MV-4-11 (cell line): ENCODE measurements around the gene LIN7A.
A peak's percentile ranks its signal among the peaks of the same experiment; 100 is the strongest.

Source experiments
- DNase-seq: peaks from one replicate; lab custom pipeline; 2025; lab: John Stamatoyannopoulos, UW

The LIN7A gene

GRCh38 chr12:80937391-80938238 lies at the start of gene LIN7A:
Gene LIN7A (minus strand): TSS chr12:80937934. CDS start chr12:80937722, 212 bp downstream.
- no peak for DNase-seq

GRCh38 chr12:80986224-80986623 lies 48.5 kb upstream of the LIN7A start:
- no peak for DNase-seq

- DNase-seq = no peak
Measured at GRCh38 chr12:80979816-80980215, 42.1 kb upstream of the LIN7A start.

GRCh38 chr12:80979251-80979650 lies 41.5 kb upstream of the LIN7A start:
- no peak for DNase-seq

GRCh38 chr12:80977346-80977745 lies 39.6 kb upstream of the LIN7A start:
- DNase-seq = no peak

GRCh38 chr12:80968326-80968725 lies 30.6 kb upstream of the LIN7A start:
- no peak for DNase-seq

GRCh38 chr12:80967565-80967964 lies 29.8 kb upstream of the LIN7A start:
- no peak for DNase-seq

GRCh38 chr12:80966001-80966400 lies 28.3 kb upstream of the LIN7A start:
- DNase-seq = no peak

GRCh38 chr12:80958162-80958561 lies 20.4 kb upstream of the LIN7A start:
- no peak for DNase-seq

- no peak for DNase-seq
Measured at GRCh38 chr12:80954857-80955520, 17.3 kb upstream of the LIN7A start.

- no peak for DNase-seq
Measured at GRCh38 chr12:80952443-80952842, 14.7 kb upstream of the LIN7A start.

- DNase-seq = no peak
Measured at GRCh38 chr12:80946591-80946990, 8.9 kb upstream of the LIN7A start.

GRCh38 chr12:80943338-80943737 lies 5.6 kb upstream of the LIN7A start:
- DNase-seq = no peak

- DNase-seq = no peak
Measured at GRCh38 chr12:80941916-80942315, 4.2 kb upstream of the LIN7A start.

GRCh38 chr12:80939231-80939950 lies 1.7 kb upstream of the LIN7A start:
- peak; percentile 81 for DNase-seq

- no peak for DNase-seq
Measured at GRCh38 chr12:80938397-80938796, 663 bp upstream of the LIN7A start.

- DNase-seq = no peak
Measured at GRCh38 chr12:80936642-80937390, 918 bp downstream of the LIN7A start.

- DNase-seq = no peak
Measured at GRCh38 chr12:80936353-80936641, 1.4 kb downstream of the LIN7A start.

- DNase-seq = no peak
Measured at GRCh38 chr12:80935111-80935510, 2.6 kb downstream of the LIN7A start.

GRCh38 chr12:80925983-80926382 lies 11.8 kb downstream of the LIN7A start:
- no peak for DNase-seq

- DNase-seq = no peak
Measured at GRCh38 chr12:80925237-80925636, 12.5 kb downstream of the LIN7A start.

GRCh38 chr12:80924437-80924836 lies 13.3 kb downstream of the LIN7A start:
- DNase-seq = no peak
